GM18499 (cell line): ENCODE data around the gene AATF.

Source experiments
- ATAC-seq: cut with Tn5 transposase; IDR thresholded peaks from one replicate; pipeline ENCODE4 v1.9.1; 2021; ENCODE audit warnings: moderate number of reproducible peaks; ENCODE audit not compliant: insufficient read depth, unreplicated experiment

Gene AATF

DNA sequence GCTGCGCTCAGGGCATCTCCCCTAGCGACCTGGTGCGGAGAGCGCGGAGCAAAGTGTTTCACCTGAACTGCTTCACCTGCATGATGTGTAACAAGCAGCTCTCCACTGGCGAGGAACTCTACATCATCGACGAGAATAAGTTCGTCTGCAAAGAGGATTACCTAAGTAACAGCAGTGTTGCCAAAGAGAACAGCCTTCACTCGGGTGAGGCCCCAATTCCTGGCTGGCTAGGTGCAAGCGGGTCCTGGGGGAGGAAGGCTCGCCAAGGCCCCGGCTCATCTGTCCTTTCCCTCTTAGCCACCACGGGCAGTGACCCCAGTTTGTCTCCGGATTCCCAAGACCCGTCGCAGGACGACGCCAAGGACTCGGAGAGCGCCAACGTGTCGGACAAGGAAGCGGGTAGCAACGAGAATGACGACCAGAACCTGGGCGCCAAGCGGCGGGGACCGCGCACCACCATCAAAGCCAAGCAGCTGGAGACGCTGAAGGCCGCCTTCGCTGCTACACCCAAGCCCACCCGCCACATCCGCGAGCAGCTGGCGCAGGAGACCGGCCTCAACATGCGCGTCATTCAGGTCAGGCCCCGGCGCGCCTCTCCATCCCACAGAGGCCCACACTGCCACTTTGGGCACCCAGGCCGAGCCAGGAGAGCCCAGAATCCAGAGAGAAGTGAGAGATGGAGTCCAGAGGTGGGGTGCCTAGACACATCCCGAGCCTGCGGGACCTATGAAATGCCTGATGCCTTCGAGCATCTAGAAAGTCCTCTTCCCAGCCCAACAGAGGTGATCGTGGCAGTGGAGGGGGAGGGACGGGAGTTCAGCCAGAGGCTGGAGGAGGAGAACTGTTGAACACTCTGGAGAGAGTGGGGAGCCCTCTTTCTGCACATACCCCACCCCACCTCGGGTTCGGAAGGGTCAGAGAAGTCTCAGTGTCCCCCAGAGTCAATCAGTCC is 8.2 kb upstream of the AATF start:
- ATAC-seq = no peak

DNA sequence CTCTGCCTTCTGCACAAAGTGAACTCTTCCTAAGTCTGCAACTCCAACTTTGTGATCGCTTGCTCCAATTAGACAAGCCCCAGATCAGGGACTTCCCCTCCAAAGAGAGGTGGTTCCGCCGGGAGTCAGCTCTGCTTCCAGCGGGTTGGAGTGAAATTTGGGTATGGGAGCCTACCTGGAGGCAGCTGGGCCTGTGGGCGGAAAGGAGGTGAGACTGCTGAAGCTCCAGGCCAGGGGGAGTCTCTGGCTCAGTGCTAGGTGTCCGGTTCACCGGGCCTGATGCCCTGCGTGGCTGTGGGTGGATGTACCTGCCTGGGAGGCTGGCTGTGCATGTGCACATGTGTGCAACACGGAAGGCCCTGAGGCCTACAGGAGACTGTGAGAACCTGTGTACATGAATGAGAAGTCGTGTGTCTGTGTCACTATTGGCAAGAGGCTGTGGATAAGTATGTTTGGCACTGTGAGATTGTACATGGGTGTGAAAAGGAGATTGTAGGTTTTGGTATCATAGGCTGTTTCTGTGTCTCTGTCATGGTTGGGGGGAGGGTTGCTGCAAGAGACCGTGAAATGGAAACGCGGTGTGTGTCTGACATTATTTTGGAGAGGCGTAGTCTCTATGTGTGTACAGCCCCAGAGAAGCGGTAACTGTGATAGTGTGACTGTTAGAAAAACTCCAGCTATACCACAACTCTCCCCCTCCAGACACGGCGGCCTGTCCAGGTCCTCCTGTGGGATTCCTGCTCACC is 7.3 kb upstream of the AATF start:
- no peak for ATAC-seq

DNA sequence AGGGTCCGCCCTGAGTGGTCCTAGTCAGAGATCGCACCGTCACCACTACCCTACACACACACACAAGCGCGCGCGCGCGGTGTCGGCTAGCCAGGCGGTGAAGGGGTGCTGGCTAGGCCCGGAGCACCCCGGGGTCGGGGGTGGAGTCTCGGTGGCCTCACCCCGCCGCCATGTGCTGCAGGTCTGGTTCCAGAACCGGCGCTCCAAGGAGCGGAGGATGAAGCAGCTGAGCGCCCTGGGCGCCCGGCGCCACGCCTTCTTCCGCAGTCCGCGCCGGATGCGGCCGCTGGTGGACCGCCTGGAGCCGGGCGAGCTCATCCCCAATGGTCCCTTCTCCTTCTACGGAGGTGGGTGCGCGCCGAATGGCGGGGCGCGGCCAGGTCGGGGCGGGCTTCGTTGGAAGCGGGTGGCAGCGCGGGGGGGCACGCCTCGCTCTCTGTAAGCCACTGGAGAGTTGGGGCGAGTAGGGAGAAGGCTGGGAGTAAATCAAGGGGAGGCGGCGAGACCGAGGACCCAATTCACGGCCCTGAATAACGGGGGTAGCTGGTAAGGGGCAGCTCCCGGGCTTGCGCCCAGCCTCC is 6.6 kb upstream of the AATF start:
- ATAC-seq = no peak

DNA sequence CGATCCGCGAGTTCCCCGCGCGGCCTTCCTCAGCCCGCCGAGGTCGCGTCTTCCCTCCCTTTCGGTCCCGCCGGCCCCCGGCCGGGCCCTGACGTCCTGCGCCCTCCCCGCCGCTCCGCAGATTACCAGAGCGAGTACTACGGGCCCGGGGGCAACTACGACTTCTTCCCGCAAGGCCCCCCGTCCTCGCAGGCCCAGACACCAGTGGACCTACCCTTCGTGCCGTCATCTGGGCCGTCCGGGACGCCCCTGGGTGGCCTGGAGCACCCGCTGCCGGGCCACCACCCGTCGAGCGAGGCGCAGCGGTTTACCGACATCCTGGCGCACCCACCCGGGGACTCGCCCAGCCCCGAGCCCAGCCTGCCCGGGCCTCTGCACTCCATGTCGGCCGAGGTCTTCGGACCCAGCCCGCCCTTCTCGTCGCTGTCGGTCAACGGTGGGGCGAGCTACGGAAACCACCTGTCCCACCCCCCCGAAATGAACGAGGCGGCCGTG is 6.1 kb upstream of the AATF start:
- ATAC-seq = no peak

DNA sequence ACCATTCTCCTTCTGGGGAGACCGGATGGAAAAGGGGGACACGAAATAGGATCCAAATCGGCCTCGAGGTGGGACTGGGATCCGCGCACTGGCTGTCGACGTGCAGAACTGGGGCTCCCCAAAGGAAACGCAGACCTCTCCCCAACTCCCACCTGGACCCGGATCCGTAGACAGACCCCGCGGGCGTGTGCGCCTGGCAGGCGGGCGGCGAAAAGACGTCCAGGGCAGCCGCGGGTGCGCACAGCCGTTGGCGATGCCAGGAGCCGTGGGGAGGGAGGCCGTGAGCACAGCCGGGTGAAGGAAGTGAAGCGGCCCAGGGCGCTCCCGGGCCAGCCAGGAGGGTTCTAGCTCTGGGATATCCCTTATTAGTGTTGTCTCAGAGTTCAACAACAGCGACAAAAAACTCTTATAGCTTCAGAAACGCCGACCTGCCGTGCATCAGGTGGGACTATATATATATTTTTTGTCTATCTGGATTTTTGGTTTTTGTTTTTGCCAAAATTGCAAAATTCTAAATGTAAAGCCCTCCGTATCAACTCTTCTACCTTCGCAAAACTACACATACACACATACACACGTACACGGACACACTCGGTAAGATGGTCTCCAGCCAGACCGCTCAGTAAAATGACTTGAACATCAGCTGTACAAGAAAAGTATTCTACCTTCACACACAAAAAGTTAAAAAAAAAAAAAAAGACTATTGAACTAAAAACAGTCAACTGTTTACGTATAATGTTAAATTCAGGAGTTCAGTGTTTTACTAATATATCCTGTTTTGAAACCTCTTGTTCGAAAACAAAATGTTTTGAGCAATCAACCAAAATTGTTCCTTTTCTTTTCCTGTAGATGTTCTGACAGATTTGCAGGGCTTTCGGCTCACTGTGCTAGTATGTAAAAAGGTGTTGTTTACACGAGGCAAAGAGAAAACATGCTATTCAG is 5.2 kb upstream of the AATF start:
- no peak for ATAC-seq

DNA sequence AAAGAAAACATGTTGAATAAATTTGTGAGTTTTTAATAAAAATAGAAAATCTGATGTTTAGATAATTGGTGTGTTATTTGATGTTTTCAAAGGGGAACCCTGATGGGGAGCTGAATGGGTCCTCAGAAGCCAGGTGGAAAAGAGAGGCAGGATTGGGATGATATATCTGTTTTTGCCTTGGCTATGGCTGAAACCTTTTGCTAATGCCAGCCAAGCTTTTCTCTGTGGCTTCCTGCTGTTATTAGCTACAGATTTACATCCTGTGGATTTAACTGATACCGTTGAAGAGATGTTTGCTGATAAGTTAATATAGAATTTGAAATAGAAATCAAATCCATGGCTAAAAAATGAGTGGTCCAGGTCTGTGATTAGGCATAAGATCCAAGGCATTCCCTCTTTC is 4.2 kb upstream of the AATF start:
- ATAC-seq = no peak

DNA sequence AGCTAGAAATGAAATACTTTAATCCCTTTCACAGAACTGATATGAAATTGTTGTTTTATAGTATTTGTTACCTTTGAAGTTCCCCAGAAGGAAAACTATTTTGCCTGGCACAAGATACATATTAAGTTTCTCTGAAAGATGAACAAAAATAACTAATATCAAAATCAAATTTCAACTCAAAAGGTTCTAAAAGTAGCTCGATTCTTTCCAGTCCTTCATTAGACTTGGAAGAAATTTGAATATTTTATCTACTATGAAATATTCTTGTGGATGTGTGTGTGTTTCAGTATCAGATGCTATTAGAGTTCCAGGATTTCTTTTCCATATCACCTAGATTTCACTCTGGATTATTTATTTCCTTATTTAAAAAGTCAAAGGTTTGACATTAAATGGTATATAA is 3.6 kb upstream of the AATF start:
- no peak for ATAC-seq

DNA sequence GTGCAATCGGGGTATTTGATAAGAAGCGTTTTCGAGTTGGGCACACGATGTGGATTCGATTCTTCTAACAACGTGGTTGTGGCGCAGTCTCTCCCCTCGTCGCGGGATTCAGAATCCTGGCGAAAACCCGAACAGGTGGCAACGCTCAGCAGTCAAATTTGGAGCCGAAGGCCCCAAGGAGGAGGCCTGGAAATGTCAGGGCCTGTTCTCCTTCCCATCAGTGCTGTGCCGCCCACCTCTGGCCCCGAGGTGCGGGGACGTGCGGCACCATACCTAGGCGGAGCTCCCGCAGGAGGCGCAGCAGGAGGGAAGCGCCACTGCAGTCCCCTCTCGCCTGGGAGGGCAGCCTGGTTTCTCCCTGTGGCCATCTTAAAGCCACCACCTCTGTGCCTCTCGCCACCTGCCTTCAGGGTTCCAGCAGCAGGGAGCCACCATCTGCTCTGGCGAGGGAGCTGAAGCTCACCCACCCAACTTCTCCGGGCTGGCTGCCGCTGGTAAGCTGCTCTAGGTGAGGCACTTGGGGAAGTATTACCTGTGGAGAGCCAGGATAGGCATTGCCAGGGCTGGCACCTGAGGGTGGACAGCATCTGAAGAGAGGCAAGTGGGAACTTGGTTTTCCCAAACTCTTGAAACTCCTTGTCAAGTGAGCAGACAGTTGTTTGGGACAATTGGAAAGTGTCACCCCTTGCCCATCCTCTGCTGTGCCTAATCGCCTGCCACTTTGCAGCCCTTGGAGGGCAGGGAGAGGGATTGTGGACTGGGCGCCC is 2.6 kb upstream of the AATF start:
- no peak for ATAC-seq

DNA sequence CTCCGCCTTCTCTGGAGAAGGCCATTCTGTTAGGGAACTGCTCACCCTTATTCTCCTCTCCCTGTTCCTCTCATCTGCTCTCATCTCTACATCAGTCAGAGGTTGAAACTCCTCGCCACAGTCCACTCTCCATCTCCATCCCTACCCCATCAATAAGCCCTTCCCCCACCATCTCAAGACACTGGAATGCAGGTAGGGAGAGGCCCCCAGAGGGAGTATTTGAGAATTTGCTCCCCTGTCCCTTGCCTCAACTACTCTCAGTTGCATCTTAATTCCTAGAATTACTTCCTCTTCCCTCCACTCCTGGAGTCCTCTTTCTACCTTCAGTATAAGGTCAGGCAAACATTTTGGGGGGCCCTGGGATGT is 2.0 kb upstream of the AATF start:
- no peak for ATAC-seq

DNA sequence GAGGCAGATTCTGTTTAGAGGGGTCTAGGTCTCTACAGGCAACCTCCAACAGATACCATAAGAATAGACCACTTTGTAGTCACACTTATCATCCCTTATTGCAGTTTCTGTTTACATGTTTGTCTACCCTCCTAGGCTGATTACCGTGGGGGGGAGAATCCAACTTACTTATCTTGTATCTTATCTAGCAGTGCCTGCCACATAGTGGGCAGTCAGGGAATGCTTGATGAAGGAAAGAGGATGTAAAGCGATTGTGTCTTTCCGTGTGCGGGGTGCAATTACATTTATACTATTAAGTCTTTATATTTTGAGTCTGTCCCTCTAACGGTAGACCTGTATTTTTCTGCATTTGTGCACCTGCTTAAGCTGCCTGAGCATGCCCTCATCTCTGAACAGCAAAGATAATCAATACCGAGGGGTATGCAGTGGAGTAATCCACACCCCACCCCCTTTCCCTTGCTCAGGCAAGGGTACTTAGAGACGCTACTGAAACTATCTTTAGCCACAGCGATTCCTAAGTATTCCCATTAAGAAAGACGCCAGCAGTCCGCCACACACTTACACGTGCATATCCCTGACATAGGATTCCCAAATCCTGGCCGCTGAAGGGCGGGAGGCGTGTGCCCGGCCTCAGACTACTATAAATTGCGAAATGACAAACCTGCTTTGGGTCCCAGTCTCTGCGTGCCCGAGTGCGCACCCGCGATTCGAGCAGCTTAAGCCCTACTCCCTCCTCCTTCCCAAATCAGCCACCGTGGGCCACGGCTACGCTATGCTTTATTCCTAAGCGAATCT is 635 bp upstream of the AATF start:
- ATAC-seq = no peak

DNA sequence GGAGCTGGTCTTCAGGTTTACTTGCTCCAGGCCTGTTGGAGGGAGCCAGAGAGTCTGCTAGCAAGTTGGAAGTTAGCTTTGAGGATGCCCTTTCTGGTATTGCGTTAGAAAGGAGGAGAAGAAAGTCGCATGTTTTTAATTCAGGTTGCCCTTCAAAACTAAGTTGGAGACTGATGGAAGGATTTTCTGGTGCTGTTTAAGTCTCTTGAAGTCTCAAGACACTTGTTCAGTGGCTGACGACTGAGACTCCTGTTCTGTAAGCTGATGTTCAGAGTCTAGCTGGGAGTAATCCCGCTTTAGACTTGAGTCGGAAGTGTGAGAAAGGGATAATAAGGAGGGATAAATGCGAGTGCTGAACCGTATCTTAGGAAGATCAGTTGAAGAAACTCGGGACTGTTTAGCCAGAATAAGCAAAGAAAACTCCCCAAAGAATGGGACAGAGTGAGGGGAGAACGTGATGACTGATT is 740 bp downstream of the AATF start:
- ATAC-seq = peak; percentile 11

DNA sequence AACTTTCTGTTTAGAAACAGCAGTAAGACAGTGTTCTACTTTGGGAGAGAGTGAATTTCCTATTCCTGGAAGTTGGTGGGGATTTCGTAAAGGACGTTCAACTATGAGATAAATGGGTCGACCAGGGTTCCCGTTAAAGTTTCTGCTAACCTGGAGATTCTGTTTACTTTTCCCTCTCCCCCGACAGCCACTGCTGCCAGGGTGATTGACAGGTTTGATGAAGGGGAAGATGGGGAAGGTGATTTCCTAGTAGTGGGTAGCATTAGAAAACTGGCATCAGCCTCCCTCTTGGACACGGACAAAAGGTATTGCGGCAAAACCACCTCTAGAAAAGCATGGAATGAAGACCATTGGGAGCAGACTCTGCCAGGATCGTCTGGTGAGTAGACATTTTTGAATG is 1.3 kb downstream of the AATF start:
- no peak for ATAC-seq

DNA sequence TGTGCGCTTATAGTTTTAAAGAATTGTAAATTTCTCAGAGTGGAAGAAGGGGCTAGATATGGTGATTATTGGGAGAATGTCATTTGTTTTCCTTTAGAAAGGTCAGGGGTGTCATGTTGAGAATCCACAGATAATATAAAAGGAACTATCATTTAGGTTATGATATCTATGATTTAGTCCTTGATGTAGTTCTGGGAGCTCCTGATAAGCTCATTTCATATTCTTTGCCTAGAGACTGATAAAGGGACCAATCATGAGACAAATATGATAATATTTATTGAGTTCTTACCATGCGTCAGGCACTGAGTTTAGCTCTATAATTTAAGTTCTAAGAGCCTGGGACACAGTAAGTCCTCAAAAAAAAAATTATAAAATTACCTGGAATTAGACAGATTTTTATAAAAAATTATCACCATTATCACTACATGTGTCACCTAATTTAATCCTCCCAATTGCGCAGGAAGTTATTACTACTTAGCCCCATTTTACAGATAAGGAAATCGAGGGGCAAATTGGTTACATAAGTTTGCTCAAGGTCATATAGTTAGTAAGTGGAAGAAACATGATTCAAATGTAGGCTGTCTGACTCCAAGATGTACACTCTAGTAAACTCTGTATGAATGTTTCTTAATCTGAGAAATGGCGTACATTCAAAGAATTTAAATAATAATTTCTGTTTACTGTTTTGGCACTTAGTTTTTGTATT is 2.5 kb downstream of the AATF start:
- no peak for ATAC-seq

DNA sequence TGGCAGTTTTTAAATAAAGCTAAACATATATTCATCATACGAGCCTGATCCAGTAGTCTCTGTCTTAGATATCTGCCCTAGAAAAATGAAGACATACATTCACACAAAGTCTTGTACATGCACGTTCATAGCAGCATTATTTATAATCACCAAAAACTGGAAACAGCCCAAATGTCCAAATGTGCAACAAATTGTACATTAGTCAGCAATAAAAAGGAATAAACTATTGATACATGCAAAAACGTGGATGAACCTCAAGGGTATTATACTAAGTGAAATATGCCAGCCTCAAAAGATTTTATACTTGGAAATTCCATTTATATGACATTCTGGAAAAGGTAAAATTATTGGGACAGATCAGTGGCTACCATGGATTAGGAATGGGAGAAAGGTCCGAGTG is 22.8 kb downstream of the AATF start:
- no peak for ATAC-seq

DNA sequence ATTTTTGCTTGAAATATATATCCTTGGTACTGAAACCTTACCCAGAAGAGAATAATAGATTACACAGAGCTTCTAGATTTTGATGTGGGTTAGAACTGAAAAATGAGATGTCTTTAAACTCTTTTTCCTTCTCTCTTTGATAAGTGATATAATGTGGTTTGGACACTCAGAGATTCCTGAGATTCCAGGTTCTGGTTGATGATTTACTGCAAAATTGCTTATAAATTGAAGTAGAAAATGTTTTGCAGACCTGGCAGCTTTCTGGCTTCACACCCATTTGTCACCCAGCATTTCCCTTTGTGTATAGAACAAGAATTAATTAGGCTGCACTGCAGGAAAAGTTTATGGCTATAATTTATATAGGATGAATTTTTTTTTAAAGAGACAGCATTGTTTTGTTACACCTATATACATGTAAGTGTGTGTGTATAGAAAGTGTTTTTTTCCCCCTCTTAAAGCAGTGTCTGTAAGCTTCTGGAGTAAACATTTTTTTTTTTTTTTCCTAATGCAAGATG is 23.5 kb downstream of the AATF start:
- no peak for ATAC-seq

DNA sequence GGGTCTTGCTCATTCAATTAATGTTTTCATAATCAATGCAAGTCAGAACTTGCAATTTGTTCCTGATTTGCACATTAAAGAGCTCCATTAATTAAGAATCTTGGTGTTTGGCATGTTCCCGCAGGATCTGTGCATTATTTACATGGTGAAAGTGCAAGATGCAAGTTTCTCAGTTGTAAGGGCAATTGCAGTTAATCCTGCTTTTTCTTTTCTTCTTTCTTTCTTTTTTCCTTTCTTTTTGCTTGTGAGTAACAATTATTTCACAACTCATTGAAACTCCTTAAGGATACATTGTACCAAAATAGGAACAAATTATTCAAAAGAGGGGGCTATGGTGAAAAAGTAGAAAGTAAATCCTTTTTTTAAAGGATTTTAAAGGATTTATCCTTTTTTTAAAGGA is 24.2 kb downstream of the AATF start:
- no peak for ATAC-seq

DNA sequence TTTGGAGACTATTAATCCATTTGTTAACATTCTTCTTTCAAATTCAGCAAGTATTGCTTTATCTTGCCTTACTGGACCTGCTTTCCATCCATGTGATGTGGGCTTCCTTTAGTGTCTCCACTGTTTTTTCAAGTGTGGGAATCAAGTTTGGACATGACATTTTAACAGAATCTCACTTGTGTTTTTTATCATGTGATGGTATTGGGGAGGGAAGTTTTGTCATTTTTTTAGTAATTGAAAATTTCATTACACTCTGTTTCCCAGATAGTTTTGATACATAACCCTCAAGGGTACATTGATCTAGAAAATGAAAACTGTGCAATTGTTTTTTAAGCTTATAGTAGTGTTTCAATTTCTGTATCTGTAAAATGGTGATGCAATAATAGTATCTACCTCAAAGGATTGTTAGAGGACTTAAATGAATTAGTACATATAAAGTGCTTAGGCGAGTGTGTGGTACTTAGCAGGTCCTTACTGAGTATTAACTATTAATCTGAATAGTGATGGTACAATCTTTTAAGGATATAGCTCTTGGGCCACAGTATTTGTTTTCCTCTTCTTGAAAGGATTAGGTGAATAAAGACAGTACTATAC is 27.3 kb downstream of the AATF start:
- ATAC-seq = no peak
